ENCODE data around the gene ZNF532. TPM values are rescaled to one million over a fixed set of nuclear protein-coding genes. Genes with fewer than 3 reads are reported as not detected.
A peak's percentile ranks its signal among the peaks of the same experiment; 100 is the strongest.

Gene ZNF532
- total RNA-seq, 1 experiment from 2014 or later, result 49.8 TPM

GRCh38 chr18:58992301-58993231, 127.9 kb downstream of the ZNF532 start:
- H3K27me3 ChIP-seq (ENCODE audit: control insufficient read depth, insufficient read depth, low read length), result no peaks in the 10 kb centered on the region
- no peaks in the 10 kb centered on the region for H3K4me1 ChIP-seq (ENCODE audit: control insufficient read depth, insufficient read depth, low read length)
- BruUV-seq (replicated peaks), result no TSS peak
- CTCF ChIA-PET, result no interaction called here
- POLR2A ChIA-PET, result no interaction called here
- TF ChIP-seq SIN3A (IDR thresholded peaks at IDR 0.05; ENCODE audit: borderline replicate concordance, insufficient read depth, low read depth, low read length) (no peak), CTCF (IDR thresholded peaks at IDR 0.05) (no peak), TCF7L2 (IDR thresholded peaks at IDR 0.05; ENCODE audit: low read depth, low read length) (no peak), POLR2AphosphoS5 (IDR thresholded peaks at IDR 0.05; ENCODE audit: low read depth, low read length) (no peak)
- TF ChIP-seq, protein P1, sequence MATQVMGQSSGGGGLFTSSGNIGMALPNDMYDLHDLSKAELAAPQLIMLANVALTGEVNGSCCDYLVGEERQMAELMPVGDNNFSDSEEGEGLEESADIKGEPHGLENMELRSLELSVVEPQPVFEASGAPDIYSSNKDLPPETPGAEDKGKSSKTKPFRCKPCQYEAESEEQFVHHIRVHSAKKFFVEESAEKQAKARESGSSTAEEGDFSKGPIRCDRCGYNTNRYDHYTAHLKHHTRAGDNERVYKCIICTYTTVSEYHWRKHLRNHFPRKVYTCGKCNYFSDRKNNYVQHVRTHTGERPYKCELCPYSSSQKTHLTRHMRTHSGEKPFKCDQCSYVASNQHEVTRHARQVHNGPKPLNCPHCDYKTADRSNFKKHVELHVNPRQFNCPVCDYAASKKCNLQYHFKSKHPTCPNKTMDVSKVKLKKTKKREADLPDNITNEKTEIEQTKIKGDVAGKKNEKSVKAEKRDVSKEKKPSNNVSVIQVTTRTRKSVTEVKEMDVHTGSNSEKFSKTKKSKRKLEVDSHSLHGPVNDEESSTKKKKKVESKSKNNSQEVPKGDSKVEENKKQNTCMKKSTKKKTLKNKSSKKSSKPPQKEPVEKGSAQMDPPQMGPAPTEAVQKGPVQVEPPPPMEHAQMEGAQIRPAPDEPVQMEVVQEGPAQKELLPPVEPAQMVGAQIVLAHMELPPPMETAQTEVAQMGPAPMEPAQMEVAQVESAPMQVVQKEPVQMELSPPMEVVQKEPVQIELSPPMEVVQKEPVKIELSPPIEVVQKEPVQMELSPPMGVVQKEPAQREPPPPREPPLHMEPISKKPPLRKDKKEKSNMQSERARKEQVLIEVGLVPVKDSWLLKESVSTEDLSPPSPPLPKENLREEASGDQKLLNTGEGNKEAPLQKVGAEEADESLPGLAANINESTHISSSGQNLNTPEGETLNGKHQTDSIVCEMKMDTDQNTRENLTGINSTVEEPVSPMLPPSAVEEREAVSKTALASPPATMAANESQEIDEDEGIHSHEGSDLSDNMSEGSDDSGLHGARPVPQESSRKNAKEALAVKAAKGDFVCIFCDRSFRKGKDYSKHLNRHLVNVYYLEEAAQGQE (IDR thresholded peaks at IDR 0.05; ENCODE audit: insufficient read depth in 1 of 2, low read depth in 2 of 2, low read length in 1 of 2), result no peak
- intact Hi-C loops (cut with micrococcal nuclease; ENCODE audit: unreplicated experiment) (no loop called here), in situ Hi-C loops (cut with HindIII; ENCODE audit: low pct_unique_long_range_greater_than_20kb, low sequenced_read_pairs) (no loop called here)
- DNase-seq (ENCODE audit: low read depth, low spot score), result no peak
- no peak overlapping the region for H3K4me3 ChIP-seq (ENCODE audit: low read depth in 2 of 2, low read length in 2 of 2)
- H3K36me3 ChIP-seq (ENCODE audit: control insufficient read depth, insufficient read depth, low read length), result no peaks in the 10 kb centered on the region
- H3K27ac ChIP-seq (ENCODE audit: low read length), result peak overlapping the region; percentile 49; the same call in 1 of the 2 replicates
- H3K9me3 ChIP-seq (ENCODE audit: control insufficient read depth, insufficient read depth, low read depth, low read length), result no peaks in the 10 kb centered on the region
- no peak for ATAC-seq

DNA sequence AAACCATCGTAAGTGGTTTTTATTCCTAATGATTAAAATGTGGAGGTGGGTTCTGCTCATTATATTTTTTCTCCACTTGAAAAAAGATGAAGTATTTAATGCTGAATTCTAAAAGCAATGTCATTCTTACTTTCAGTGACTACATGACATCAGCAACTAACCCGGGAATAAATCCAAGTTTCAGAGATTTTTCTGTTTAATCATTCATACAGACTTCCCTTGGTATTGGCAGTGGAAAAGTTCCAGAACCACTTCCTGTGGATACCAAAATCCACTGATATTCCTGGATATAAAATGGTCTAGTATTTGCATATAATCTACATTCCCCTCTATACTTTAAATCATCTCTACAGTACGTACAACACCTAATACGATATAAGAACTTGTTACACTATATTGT, 128.6 kb downstream of the ZNF532 start:
- Histone ChIP-seq H3K4me3 (ENCODE audit: low read depth in 2 of 2, low read length in 2 of 2) (no peak overlapping the region), H3K9me3 (ENCODE audit: control insufficient read depth, insufficient read depth, low read depth, low read length) (no peaks in the 10 kb centered on the region), H3K36me3 (ENCODE audit: control insufficient read depth, insufficient read depth, low read length) (no peaks in the 10 kb centered on the region), H3K27me3 (ENCODE audit: control insufficient read depth, insufficient read depth, low read length) (no peaks in the 10 kb centered on the region), H3K4me1 (ENCODE audit: control insufficient read depth, insufficient read depth, low read length) (no peaks in the 10 kb centered on the region), H3K27ac (ENCODE audit: low read length) (no peak overlapping the region; the same call in 1 of the 2 replicates)
- TF ChIP-seq TCF7L2 (IDR thresholded peaks at IDR 0.05; ENCODE audit: low read depth, low read length) (no peak), SIN3A (IDR thresholded peaks at IDR 0.05; ENCODE audit: borderline replicate concordance, insufficient read depth, low read depth, low read length) (no peak), CTCF (IDR thresholded peaks at IDR 0.05) (no peak), POLR2AphosphoS5 (IDR thresholded peaks at IDR 0.05; ENCODE audit: low read depth, low read length) (no peak)
- TF ChIP-seq, protein P1 (IDR thresholded peaks at IDR 0.05; ENCODE audit: insufficient read depth in 1 of 2, low read depth in 2 of 2, low read length in 1 of 2), result no peak
- BruUV-seq (replicated peaks), result no TSS peak
- ATAC-seq (no peak), DNase-seq (ENCODE audit: low read depth, low spot score) (no peak)
- ChIA-PET CTCF (no interaction called here), POLR2A (interaction anchor here (0.7 kb wide), 1 partner anchor 875 kb away, joined by 5 read pairs; no protein-coding TSS in a partner anchor)
- in situ Hi-C loops (cut with HindIII; ENCODE audit: low pct_unique_long_range_greater_than_20kb, low sequenced_read_pairs), result no loop called here
- intact Hi-C loops (cut with micrococcal nuclease; ENCODE audit: unreplicated experiment), result no loop called here
